Hepatocyte (in vitro differentiated cells): ENCODE results near the gene FABP7. TPM values are rescaled to one million over a fixed set of nuclear protein-coding genes. Genes with fewer than 3 reads are reported as not detected.

Experiments
- DNase-seq: peaks from one replicate; pipeline ENCODE4 v3.0.0-alpha.2; 2016; ENCODE audit warnings: low spot score
- H2AFZ ChIP-seq: fragments of 200-600 bp; sonication (generic); 2 replicates; pipeline ENCODE4 v1.6.0; 2016; ENCODE audit warnings: antibody characterized with exemption, mild to moderate bottlenecking
- H3K27ac ChIP-seq: fragments of 200-600 bp; sonication (generic); 2 replicates; pipeline ENCODE4 v1.5.1; 2016; ENCODE audit warnings: mild to moderate bottlenecking
- H3K27me3 ChIP-seq: fragments of 200-600 bp; sonication (generic); 2 replicates; pipeline ENCODE4 v1.6.1; 2016
- H3K36me3 ChIP-seq: fragments of 200-600 bp; sonication (generic); replicated peaks from 2 replicates; pipeline ENCODE4 v1.5.1; 2016; ENCODE audit warnings: low read depth; ENCODE audit not compliant: insufficient read depth
- H3K4me1 ChIP-seq: fragments of 200-600 bp; sonication (generic); 2 replicates; pipeline ENCODE4 v1.5.1; 2016; ENCODE audit warnings: mild to moderate bottlenecking, moderate library complexity; ENCODE audit not compliant: insufficient read depth
- H3K4me2 ChIP-seq: fragments of 200-600 bp; sonication (generic); 2 replicates; pipeline ENCODE4 v1.6.0; 2016
- H3K4me3 ChIP-seq: fragments of 200-600 bp; sonication (generic); 2 replicates; pipeline ENCODE4 v1.5.1; 2016; ENCODE audit warnings: mild to moderate bottlenecking
- H3K79me2 ChIP-seq: fragments of 200-600 bp; sonication (generic); 2 replicates; pipeline ENCODE4 v1.6.0; 2017; ENCODE audit warnings: mild to moderate bottlenecking
- H3K9me2 ChIP-seq: fragments of 200-600 bp; sonication (generic); replicated peaks from 2 replicates; pipeline ENCODE4 v1.6.0; 2017; ENCODE audit warnings: mild to moderate bottlenecking; ENCODE audit not compliant: insufficient read depth
- H3K9me3 ChIP-seq: fragments of 200-600 bp; sonication (generic); 2 replicates; pipeline ENCODE4 v1.5.1; 2016; ENCODE audit warnings: low read depth, mild to moderate bottlenecking
- H4K20me1 ChIP-seq: fragments of 200-600 bp; sonication (generic); 2 replicates; pipeline ENCODE4 v1.6.0; 2016; ENCODE audit warnings: mild to moderate bottlenecking; ENCODE audit not compliant: insufficient read depth, poor library complexity, severe bottlenecking
- EZH2 ChIP-seq: fragments of 200-600 bp; sonication (generic); IDR thresholded peaks from 2 replicates; pipeline ENCODE4 v1.6.1; 2016; ENCODE audit warnings: antibody characterized with exemption, mild to moderate bottlenecking, borderline replicate concordance
- EZH2phosphoT487 ChIP-seq: fragments of 200-600 bp; sonication (generic); IDR thresholded peaks from one replicate; pipeline ENCODE4 v1.6.1; 2018; ENCODE audit warnings: antibody characterized with exemption, mild to moderate bottlenecking, low read depth, moderate library complexity; ENCODE audit not compliant: unreplicated experiment, severe bottlenecking
- WGBS: methylation state at CpG from one replicate; pipeline ENCODE4 v1.1.6; 2016; ENCODE audit warnings: low lambda C conversion rate; ENCODE audit errors: missing lambda C conversion rate; 5-methylcytosine and 5-hydroxymethylcytosine counted together
- polyA plus RNA-seq: library from polyadenylated mRNA; unstranded; fragments of >200 nt; fragmentation: Nextera tagmentation; extraction: Ambion mirVana; gene quantifications from 2 replicates; pipeline ENCODE4 v1.2.1, GENCODE V29; 2016
- total RNA-seq: library from RNA; depleted of rRNA; stranded (reverse); fragments of >200 nt; gene quantifications from 2 replicates; pipeline ENCODE4 v1.2.3, GENCODE V29; 2014
- TF ChIP-seq, protein P1 (sequence below): fragments of 200-600 bp; sonication (generic); IDR thresholded peaks from 2 replicates; pipeline ENCODE4 v1.5.1; 2016; ENCODE audit warnings: antibody characterized with exemption, mild to moderate bottlenecking; ENCODE audit not compliant: poor library complexity

The FABP7 gene
- total RNA-seq (0.24 and 0.60 TPM in 2 replicates), polyA plus RNA-seq (0.96 TPM in 1 of 2 replicates, not detected in the other)

DNA sequence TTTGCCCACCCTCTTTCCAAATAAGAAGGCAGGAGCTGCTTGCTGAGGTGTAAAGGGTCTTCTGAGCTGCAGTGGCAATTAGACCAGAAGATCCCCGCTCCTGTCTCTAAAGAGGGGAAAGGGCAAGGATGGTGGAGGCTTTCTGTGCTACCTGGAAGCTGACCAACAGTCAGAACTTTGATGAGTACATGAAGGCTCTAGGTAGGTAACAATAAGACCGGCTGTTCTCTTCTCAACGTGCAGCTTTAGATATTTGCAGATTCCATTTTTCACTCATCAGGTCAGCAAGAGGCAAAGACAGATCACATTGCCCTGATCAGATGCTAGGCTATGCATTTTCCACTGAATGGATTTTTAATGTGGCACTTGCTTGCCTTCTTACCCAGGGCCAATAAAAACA, at the start of gene FABP7:
TSS of gene FABP7 (plus strand) at position 50 of the 400 bp plus-strand sequence. CDS start at position 129, 79 bp downstream.
- Histone ChIP-seq H4K20me1 (no peaks in the 10 kb centered on the region), H3K4me3 (no peak within 1 kb of the TSS), H2AFZ (no peak within 1 kb of the TSS), H3K27me3 (no peaks in the 10 kb centered on the region), H3K4me1 (no peaks in the 10 kb centered on the region), H3K27ac (no peak within 1 kb of the TSS), H3K9me2 (no peaks in the 10 kb centered on the region), H3K4me2 (no peak within 1 kb of the TSS), H3K36me3 (no peaks in the 10 kb centered on the region), H3K79me2 (no peaks in the 10 kb centered on the region), H3K9me3 (no peaks in the 10 kb centered on the region)
- 65% methylated on average over 3 of the region's 3 CpGs for WGBS
- DNase-seq, result no peak
- TF ChIP-seq, protein P1, sequence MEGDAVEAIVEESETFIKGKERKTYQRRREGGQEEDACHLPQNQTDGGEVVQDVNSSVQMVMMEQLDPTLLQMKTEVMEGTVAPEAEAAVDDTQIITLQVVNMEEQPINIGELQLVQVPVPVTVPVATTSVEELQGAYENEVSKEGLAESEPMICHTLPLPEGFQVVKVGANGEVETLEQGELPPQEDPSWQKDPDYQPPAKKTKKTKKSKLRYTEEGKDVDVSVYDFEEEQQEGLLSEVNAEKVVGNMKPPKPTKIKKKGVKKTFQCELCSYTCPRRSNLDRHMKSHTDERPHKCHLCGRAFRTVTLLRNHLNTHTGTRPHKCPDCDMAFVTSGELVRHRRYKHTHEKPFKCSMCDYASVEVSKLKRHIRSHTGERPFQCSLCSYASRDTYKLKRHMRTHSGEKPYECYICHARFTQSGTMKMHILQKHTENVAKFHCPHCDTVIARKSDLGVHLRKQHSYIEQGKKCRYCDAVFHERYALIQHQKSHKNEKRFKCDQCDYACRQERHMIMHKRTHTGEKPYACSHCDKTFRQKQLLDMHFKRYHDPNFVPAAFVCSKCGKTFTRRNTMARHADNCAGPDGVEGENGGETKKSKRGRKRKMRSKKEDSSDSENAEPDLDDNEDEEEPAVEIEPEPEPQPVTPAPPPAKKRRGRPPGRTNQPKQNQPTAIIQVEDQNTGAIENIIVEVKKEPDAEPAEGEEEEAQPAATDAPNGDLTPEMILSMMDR, result no peak
- TF ChIP-seq EZH2, result no peak
- no peak for TF ChIP-seq EZH2phosphoT487

DNA sequence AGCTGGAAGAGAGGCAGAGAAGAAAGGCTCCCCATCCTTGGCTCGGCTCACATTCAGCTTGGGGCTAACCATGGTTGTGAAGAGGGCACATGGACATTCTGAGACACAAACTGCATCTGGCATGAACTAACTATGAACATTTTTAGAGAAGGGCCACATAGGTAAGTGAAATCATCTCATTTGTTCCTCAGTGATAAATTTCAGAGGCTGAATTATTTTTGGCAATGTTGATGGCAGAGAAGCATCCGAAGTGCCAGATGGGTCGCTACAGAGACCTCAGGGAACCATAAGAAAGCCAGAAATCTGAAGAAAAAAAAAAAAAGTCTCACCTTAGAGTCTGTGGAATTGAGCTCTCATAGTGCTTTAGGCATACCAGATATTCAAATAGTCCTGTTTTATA, 49.2 kb upstream of the FABP7 start:
- no peak overlapping the region for H2AFZ ChIP-seq
- TF ChIP-seq EZH2phosphoT487, result no peak
- TF ChIP-seq EZH2, result no peak
- TF ChIP-seq, protein P1, result no peak

DNA sequence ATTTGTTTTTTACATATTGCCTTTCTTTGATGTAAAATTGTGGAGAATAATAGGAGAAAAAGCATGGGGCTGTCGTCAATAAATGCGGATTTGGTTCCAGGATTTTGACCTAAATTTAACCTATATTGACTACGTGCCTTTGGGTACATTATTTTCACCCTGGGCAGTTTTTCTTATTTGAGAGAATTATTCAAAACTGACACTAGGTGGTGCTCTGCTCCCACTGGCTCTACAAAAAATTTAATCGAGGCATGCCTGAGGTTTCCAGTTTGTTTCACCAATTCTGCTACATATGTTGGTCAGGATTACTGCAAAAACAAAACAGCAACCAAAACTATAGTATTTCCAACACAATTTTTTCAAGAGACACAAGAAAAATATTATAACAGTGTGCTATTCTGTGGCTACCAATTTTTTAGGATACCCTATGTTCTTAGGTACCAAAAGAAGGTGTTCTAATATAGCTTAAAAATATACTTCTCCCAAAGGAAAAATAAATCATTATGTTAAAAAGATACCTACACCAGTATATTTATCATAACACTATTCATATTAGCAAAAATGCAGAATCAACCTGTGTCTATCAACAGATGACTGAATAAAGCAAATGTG, 48.6 kb upstream of the FABP7 start:
- DNase-seq, result peak; percentile 61
- H3K9me3 ChIP-seq, result no peaks in the 10 kb centered on the region
- 10% methylated on average over 4 of the region's 4 CpGs for WGBS
- no peaks in the 10 kb centered on the region for H3K27me3 ChIP-seq
- no peak overlapping the region for H2AFZ ChIP-seq
- no peaks in the 10 kb centered on the region for H3K79me2 ChIP-seq
- no peak overlapping the region for H3K4me3 ChIP-seq
- no peaks in the 10 kb centered on the region for H4K20me1 ChIP-seq
- H3K36me3 ChIP-seq, result no peaks in the 10 kb centered on the region
- no peaks in the 10 kb centered on the region for H3K9me2 ChIP-seq
- TF ChIP-seq EZH2, result no peak
- TF ChIP-seq, protein P1, result peak; percentile 75
- H3K4me1 ChIP-seq, result no peaks in the 10 kb centered on the region
- H3K27ac ChIP-seq, result no peak overlapping the region
- no peak overlapping the region for H3K4me2 ChIP-seq

More for the DNA sequence above, 49.2 kb upstream of the FABP7 start:
- Histone ChIP-seq H3K9me3 (no peaks in the 10 kb centered on the region), H3K79me2 (no peaks in the 10 kb centered on the region), H4K20me1 (no peaks in the 10 kb centered on the region), H3K4me3 (no peak overlapping the region), H3K27ac (no peak overlapping the region), H3K27me3 (no peaks in the 10 kb centered on the region), H3K4me2 (no peak overlapping the region), H3K9me2 (no peaks in the 10 kb centered on the region), H3K4me1 (no peaks in the 10 kb centered on the region), H3K36me3 (no peaks in the 10 kb centered on the region)
- DNase-seq, result no peak
- 93% methylated on average over 3 of the region's 3 CpGs for WGBS
